ENCODE results near the gene CCR3.

Gene CCR3

DNA sequence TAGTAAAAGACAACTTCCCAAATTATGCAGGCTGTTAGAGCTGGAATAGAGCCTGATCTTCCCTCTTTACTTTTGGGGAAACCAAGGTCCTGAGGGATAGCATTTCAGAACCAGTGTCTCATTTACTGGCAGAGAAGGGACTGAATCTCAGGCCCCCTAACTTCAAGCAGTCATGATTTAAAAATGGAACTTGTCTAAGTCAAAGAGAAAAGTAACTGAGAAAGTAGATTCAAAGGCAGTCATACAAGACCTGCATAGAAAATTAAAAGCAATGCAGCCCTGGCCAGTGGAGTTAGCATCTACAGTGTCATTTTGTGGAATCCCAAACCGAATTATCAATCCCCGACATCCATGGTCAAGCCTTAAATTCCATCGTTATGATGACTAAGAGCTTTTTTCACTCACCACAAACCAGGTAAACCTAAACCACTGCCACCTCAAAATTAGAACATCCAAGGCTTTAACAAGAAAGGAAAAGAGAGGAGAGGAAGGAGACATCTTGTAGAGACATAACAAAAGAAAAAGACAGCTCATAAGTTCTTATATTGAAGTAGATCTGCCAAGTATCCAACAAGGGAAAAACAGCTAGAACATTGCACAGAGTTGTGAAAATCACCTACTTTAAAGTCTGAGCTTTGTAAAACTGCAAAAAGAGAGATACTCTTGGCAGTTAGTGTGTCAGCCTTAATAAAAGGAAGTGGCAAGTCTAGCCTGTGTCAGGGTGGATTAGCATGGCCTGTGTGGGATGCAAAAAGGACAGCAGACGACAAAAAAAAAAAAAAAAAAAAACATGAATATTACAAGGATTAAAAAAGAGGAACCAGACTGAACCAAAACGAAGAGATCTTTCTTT lies 57.6 kb downstream of the CCR3 start:
- no peak for DNase-seq

DNA sequence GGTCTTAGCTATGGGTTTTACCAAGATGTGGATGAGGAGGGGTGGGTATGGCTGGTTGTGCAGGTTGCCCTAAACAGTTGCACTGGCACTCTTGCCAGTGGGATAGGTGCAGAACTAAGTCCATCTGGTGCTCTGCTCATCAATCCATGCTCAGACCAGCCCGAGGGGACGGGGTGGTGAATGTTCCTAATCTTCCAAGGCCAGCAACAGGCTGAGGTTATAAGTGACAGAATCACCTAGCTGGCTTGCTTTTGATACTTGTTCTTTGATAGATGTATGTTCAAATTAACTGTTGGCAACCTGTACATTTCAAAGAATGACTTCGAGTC lies 58.2 kb downstream of the CCR3 start:
- DNase-seq = no peak

DNA sequence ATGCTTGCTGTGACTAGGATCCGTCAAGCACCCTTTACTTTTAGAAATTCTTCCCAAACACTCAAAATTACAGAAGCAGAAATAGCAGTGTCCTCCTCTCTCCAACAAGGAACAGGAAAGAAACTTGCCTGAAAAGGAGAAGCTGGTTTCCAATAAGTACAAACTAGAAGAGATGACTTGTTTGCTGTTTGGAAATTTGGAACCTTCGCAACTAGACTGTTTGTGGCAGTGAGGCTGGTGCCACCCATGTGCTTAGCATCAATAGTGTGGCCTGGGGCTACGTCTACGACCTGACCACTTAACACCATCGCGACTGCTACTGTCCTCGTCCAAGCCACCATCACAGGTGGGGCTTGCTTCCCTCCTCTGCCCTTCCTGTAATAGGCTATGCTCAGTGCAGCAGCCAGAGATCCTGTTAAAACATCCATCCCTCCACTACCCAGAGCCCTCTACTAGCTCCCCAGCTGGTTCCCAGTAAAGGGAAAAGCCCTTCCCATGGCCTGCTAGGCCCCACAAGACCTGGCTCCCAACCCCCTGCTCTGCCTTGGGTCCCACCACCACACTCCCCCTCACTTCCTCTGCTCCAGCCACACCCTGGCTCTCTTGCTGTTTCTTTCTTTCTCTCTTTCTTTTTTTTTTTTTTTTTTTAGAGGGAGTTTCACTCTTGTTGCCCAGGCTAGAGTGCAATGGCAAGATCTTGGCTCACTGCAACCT lies 59.0 kb downstream of the CCR3 start:
- no peak for DNase-seq

DNA sequence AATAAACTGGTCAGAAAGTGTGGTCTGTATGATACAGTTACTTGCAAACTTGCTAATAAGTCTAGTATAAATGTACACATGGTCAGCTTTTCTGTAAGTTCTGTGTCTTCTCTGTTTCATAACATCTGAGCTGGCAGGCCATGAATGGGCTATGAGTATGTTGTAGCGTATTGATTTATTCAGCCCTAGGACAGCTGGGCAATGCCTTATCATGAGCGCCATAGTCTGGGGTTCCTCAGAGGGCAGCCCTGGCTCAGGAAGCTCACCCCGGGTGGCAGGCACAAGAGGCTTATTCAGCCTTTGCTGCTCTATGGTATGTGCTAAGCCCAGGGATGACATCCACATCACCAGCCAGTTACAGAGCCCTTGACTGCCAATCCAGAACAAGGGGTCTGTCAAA lies 61.0 kb downstream of the CCR3 start:
- no peak for DNase-seq

DNA sequence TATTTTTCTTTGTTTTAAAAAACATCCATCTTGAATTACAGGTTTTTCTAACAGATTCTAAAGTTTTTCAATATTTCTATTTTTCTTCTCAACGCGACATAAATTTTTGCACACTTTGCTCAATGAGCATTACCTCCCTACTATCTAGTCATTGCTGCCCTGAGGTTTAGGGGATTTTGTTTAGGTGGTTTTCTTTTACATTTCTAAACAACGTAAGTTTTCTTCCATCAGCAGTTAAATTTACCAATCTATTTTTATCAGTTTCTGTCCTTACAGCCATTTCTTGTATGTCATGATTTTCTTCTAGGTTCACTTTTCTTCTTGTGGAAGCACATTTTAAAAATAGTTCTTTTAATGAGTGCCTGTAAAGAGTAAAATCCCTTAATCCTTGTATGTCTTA lies 62.5 kb downstream of the CCR3 start:
- DNase-seq = no peak

DNA sequence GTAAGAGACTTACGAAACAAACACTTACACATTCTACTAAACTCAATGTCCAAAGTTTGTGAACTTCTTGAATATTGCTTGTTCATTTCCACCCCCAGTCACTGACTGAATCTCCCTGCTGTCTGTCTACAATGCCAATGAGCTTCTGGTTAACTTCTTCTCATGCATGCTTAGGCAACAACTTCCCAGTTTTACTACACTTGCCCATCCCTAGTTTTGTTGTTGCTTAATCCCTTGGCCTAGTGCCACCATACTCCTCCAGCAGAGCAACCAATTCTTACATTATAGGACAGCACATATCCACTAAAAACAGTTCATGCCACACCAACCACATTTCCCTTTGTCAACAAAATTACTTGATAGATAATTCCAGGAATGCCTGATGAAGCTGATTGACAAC lies 70.7 kb downstream of the CCR3 start:
- DNase-seq = no peak

DNA sequence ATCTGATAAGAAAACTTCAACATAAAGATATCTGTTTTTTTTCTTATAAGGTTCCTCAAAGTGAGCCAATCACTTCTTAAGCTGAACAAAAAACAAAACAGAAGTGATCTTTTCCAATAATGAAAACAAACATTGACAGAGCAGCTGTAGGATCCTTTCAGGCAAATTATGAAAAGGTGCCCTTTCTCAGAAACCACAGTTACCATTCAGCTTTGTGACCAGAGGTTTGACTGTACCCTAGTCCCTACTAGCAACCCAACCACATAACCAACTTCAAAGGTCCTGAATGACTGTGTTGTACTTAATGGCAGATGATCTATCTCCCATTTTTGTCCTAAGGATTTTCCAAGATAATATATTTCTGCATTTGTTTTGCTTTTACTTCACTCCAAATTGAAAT lies 72.3 kb downstream of the CCR3 start:
- no peak for DNase-seq

DNA sequence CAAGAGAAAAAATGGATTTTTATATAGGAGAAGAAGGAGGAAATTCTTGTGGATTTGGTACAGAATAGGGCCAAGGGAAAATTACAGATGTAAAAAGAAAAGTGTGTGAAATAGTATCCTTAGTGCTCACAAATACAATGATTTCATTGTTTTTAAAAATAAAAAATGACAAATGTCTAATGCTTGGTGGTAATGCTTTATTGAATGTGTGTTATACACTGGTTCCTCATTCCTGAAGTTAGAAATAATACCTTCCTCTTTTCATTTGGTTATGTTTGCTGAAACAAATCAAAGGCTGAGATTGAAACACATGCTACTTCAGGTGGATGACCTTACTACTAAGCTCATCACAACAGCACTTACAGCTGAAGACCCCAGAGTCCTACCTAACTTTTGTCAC lies 73.9 kb downstream of the CCR3 start:
- DNase-seq = no peak
